ENCODE measurements around the gene DPH6. TPM values are rescaled to one million over a fixed set of nuclear protein-coding genes. Genes with fewer than 3 reads are reported as not detected.
A peak's percentile ranks its signal among the peaks of the same experiment; 100 is the strongest.

Gene DPH6
- total RNA-seq, 1 experiment from 2014 or later, result 31.7 TPM

- TF ChIP-seq HMGA2 (CRISPR knock-in tag; IDR thresholded peaks at IDR 0.05) (no peak), FOXJ3 (CRISPR knock-in tag; IDR thresholded peaks at IDR 0.05; ENCODE audit: borderline replicate concordance) (no peak), MLX (CRISPR knock-in tag; IDR thresholded peaks at IDR 0.05) (no peak), CBFB (CRISPR knock-in tag; IDR thresholded peaks at IDR 0.05; ENCODE audit: low read depth) (no peak), AR (CRISPR knock-in tag; IDR thresholded peaks at IDR 0.05) (no peak), MYBL2 (CRISPR knock-in tag; IDR thresholded peaks at IDR 0.05) (no peak), ZNF396 (CRISPR knock-in tag; IDR thresholded peaks at IDR 0.05; ENCODE audit: borderline replicate concordance) (no peak)
- TF ChIP-seq, protein P1, sequence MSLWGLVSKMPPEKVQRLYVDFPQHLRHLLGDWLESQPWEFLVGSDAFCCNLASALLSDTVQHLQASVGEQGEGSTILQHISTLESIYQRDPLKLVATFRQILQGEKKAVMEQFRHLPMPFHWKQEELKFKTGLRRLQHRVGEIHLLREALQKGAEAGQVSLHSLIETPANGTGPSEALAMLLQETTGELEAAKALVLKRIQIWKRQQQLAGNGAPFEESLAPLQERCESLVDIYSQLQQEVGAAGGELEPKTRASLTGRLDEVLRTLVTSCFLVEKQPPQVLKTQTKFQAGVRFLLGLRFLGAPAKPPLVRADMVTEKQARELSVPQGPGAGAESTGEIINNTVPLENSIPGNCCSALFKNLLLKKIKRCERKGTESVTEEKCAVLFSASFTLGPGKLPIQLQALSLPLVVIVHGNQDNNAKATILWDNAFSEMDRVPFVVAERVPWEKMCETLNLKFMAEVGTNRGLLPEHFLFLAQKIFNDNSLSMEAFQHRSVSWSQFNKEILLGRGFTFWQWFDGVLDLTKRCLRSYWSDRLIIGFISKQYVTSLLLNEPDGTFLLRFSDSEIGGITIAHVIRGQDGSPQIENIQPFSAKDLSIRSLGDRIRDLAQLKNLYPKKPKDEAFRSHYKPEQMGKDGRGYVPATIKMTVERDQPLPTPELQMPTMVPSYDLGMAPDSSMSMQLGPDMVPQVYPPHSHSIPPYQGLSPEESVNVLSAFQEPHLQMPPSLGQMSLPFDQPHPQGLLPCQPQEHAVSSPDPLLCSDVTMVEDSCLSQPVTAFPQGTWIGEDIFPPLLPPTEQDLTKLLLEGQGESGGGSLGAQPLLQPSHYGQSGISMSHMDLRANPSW (CRISPR knock-in tag; conservative IDR thresholded peaks at IDR 0.05; ENCODE audit: low read depth), result no peak
These were observed 49.4 kb downstream of the DPH6 start (continued) for GRCh38 chr15:35496585-35496984.

DNA sequence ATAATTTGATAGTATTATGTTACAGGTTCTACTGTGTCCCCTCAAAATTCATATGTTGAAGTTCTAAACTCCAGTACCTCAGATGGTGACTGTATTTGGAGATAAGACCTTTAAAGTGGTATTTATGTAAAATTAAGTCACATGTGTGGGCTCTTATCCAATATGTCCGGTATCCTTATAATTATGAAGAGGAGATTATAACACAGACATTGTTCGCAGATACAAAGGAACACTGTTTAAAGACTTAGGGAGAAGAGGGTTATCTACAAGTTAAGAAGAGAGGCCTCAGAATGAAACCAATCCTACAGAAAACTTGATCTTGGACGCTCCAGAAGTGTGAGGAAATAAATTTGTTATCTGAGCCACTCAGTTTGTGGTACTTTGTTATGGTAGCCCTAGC is 50.9 kb downstream of the DPH6 start:
- ATAC-seq (no peak), DNase-seq (ENCODE audit: low spot score) (no peak)
- H3K27me3 Mint-ChIP-seq (ENCODE audit: low read depth), result no peaks in the 10 kb centered on the region
- H3K4me1 Mint-ChIP-seq, result peaks cover 19% of the 10 kb centered on the region
- H3K36me3 Mint-ChIP-seq, result peaks cover 6% of the 10 kb centered on the region
- H3K27ac Mint-ChIP-seq, result 0 out of 2 replicates have a peak overlapping the region, but pooled peaks have one; percentile 10
- H3K9me3 Mint-ChIP-seq, result peaks cover 6% of the 10 kb centered on the region
- ChIA-PET POLR2A (no interaction called here), CTCF (no interaction called here)
- no peak overlapping the region for H3K4me3 Mint-ChIP-seq
- TF ChIP-seq NR3C1 (CRISPR knock-in tag; conservative IDR thresholded peaks at IDR 0.05; ENCODE audit: low read depth) (no peak), ZNF317 (CRISPR knock-in tag; IDR thresholded peaks at IDR 0.05; ENCODE audit: borderline replicate concordance, low read depth) (no peak), ZNF423 (CRISPR knock-in tag; IDR thresholded peaks at IDR 0.05) (no peak), NFE2L1 (CRISPR knock-in tag; IDR thresholded peaks at IDR 0.05) (no peak), ARID4B (CRISPR knock-in tag; IDR thresholded peaks at IDR 0.05; ENCODE audit: borderline replicate concordance) (no peak), ATF6 (CRISPR knock-in tag; IDR thresholded peaks at IDR 0.05) (no peak), FOXP1 (CRISPR knock-in tag; IDR thresholded peaks at IDR 0.05; ENCODE audit: borderline replicate concordance) (no peak), IRF2 (CRISPR knock-in tag; IDR thresholded peaks at IDR 0.05; ENCODE audit: borderline replicate concordance, low read depth) (no peak), GRHL2 (CRISPR knock-in tag; IDR thresholded peaks at IDR 0.05; ENCODE audit: insufficient replicate concordance, severe bottlenecking) (no peak), CBFB (CRISPR knock-in tag; IDR thresholded peaks at IDR 0.05; ENCODE audit: low read depth) (no peak), JUN (CRISPR knock-in tag; IDR thresholded peaks at IDR 0.05) (no peak), ESRRA (CRISPR knock-in tag; IDR thresholded peaks at IDR 0.05; ENCODE audit: borderline replicate concordance) (no peak), CREB1 (CRISPR knock-in tag; IDR thresholded peaks at IDR 0.05) (no peak), ZNF232 (CRISPR knock-in tag; IDR thresholded peaks at IDR 0.05) (no peak), RELA (CRISPR knock-in tag; IDR thresholded peaks at IDR 0.05; ENCODE audit: borderline replicate concordance) (no peak)
- TF ChIP-seq, protein P2, sequence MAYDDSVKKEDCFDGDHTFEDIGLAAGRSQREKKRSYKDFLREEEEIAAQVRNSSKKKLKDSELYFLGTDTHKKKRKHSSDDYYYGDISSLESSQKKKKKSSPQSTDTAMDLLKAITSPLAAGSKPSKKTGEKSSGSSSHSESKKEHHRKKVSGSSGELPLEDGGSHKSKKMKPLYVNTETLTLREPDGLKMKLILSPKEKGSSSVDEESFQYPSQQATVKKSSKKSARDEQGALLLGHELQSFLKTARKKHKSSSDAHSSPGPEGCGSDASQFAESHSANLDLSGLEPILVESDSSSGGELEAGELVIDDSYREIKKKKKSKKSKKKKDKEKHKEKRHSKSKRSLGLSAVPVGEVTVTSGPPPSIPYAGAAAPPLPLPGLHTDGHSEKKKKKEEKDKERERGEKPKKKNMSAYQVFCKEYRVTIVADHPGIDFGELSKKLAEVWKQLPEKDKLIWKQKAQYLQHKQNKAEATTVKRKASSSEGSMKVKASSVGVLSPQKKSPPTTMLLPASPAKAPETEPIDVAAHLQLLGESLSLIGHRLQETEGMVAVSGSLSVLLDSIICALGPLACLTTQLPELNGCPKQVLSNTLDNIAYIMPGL (CRISPR knock-in tag; IDR thresholded peaks at IDR 0.05), result no peak
